Right ventricle myocardium inferior (tissue), 1 donor: ENCODE results near the gene CCDC157. TPM values are rescaled to one million over a fixed set of nuclear protein-coding genes. Genes with fewer than 3 reads are reported as not detected.

Experiments
- ATAC-seq: fragments of 200-7000 bp; cut with Tn5 transposase; one replicate; pipeline ENCODE4 v1.9.1; 2020; ENCODE audit warnings: mild to moderate bottlenecking, moderate library complexity
- DNase-seq: peaks from one replicate; pipeline ENCODE4 v3.0.0; 2021; ENCODE audit errors: missing footprints
- intact Hi-C: fragments of 100-400 bp; cut with DNase I; formaldehyde crosslinking; loops from one replicate; pipeline ENCODE4 v1.11.0; 2022
- total RNA-seq: library from RNA; stranded (reverse); fragmentation: NEBNext Ultra II Directional; extraction: Animal tissue kit (Norgen Biotek cat#: 25700); gene quantifications from one replicate; pipeline ENCODE4 v1.2.1, GENCODE V29; 2021
- donor health status: DM: no; HTN: yes; CAD: no; lungs with severe emphysema.

The CCDC157 gene
- total RNA-seq, 1 donor from 2014 or later, result 0.46 TPM

GRCh38 chr22:30421695-30422480 is 65.1 kb downstream of the CCDC157 start:
- ATAC-seq (no peak), DNase-seq (no peak)
- intact Hi-C loops, result no loop called here

DNA sequence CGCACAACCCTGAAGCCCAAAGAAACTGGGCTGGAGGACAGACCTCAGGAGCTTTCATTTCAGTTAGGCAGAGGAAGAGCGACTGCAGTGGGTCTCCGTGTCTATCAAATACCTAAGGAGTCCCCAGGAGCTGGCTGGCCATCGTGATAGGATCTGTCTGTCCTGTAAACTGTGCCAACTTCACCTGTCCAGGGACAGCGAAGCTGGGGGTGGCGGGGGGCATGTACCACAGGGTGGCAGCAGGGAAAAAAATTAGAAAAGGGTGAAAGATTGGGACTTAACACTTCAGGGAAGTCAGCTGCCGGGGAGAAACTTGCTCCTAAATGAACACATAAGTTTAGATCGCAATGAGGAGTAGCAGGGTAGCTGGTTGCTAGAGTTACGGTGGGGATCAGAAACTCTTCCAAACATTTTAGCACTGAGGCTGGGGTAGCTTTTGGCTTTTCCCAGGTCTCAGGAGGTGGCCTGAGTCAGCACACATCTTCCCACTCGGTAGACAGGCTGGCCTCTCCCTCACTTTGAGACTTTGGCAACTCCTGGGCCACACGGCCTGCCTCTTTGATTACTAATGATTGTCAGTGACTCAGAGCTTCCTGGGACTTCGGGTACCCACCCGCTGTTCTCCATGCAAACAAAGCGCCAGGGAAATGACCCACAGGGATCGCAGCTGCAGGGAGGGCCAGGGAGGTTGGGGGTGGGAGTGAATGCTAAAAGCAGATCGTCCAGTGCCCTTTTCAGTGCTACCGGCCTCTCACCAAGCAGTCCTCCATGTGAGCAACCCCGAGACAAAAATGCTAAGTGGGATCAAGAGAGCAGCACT is 65.9 kb downstream of the CCDC157 start:
- peak; percentile 73 for DNase-seq
- no peak for ATAC-seq
- intact Hi-C loops, result no loop called here

- DNase-seq (peak; percentile 90), ATAC-seq (peak; percentile 75)
- intact Hi-C loops, result no loop called here
Measured at GRCh38 chr22:30423301-30423958, 66.6 kb downstream of the CCDC157 start.

DNA sequence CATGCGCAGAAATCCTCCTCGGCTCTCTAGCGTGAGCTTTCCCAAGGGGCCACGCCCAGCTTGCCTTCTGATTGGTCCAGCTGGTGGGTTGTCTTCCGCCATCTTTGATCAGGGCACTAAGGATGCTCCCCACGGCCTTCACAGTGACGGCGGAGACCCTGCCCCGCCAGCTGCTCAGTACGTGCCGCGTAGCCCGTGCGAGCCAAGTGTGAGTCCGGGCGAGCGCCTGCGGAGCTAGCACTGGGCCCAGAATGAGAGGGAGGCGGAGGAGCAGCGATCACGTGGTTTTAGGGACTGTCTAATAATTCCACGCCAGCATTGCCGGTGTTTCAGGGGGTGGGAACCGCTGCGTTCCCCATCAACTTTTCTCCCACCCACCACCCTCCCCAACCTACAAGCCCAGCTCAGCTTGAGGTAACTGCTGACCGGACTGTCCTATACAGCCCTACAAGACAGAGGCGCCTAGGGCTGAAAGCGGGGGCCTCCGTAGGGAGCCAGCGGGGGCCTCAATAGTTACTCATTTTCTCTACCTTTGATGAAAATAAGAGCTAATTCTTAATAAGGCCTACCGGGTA is 67.2 kb downstream of the CCDC157 start:
- intact Hi-C loops, result no loop called here
- ATAC-seq, result peak; percentile 94

GRCh38 chr22:30424534-30425326 is 67.9 kb downstream of the CCDC157 start:
- no peak for ATAC-seq
- peak; percentile 59 for DNase-seq
- intact Hi-C loops, result no loop called here

More for the DNA sequence above, 67.2 kb downstream of the CCDC157 start:
- peak; percentile 99 for DNase-seq

DNA sequence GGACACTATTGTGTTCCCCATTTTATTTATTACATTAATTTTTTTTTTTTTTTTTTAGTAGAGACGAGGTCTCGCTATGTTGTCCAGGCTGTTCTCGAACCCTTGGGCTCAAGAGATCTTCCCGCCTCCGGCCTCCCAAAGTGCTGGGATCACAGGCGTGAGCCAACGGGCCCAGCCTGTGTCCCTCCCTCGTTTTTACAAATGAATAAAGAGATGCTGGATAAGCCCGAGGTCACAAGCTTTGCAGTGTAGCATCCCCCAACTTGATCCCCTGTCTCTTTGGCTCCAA is 68.5 kb downstream of the CCDC157 start:
- ATAC-seq, result no peak
- no peak for DNase-seq
- intact Hi-C loops, result no loop called here

- no peak for ATAC-seq
- intact Hi-C loops, result no loop called here
Measured at GRCh38 chr22:30425616-30426387, 69.0 kb downstream of the CCDC157 start, which contains the start of gene MTFP1. Gene MTFP1 (plus strand): TSS chr22:30425768. CDS start chr22:30425880, 112 bp downstream.

More at GRCh38 chr22:30425616-30426387, 69.0 kb downstream of the CCDC157 start, which contains the start of gene MTFP1:
- peak; percentile 82 for DNase-seq

Other genes with a start within 250 kb of the CCDC157 start
- 0.27 TPM for gene LIF, start 110.2 kb upstream of the CCDC157 start, total RNA-seq
- 0.19 TPM for gene OSM, start 90.2 kb upstream of the CCDC157 start, total RNA-seq
- gene CASTOR1, start 67.5 kb upstream of the CCDC157 start, total RNA-seq, result 8.2 TPM
- gene TBC1D10A, start 30.1 kb upstream of the CCDC157 start, total RNA-seq, result 7.1 TPM
- gene SF3A1, start 113 bp upstream of the CCDC157 start, total RNA-seq, result 95.4 TPM
- 3.7 TPM for gene RNF215, start 30.4 kb downstream of the CCDC157 start, total RNA-seq
- 0.65 TPM for gene SEC14L2, start 40.0 kb downstream of the CCDC157 start, total RNA-seq
- gene MTFP1, start 68.8 kb downstream of the CCDC157 start, total RNA-seq, result 18.2 TPM
- not detected for gene SEC14L3, start 115.0 kb downstream of the CCDC157 start, total RNA-seq
- not detected for gene SEC14L4, start 148.7 kb downstream of the CCDC157 start, total RNA-seq
- gene SEC14L6, start 189.7 kb downstream of the CCDC157 start, total RNA-seq, result 0.05 TPM
- 0.19 TPM for gene GAL3ST1, start 217.7 kb downstream of the CCDC157 start, total RNA-seq
- gene PES1, start 234.9 kb downstream of the CCDC157 start, total RNA-seq, result 22.4 TPM